Measurements from ENCODE around the gene SUPT4H1.

- TF ChIP-seq POLR2AphosphoS5 (IDR thresholded peaks at IDR 0.05; ENCODE audit: borderline replicate concordance, low read depth, low read length) (no peak), EZH2 (IDR thresholded peaks at IDR 0.05) (no peak), FOXP2 (optimal IDR thresholded peaks at IDR 0.05; ENCODE audit: control extremely low read depth, extremely low read length, insufficient read depth) (no peak)
Measured at GRCh38 chr17:58388302-58389190, 36.5 kb upstream of the SUPT4H1 start.
